ENCODE measurements around the gene KIF6. TPM values are rescaled to one million over a fixed set of nuclear protein-coding genes. Genes with fewer than 3 reads are reported as not detected.

KIF6 gene
- polyA plus RNA-seq, 3 donors, result 2.7 to 4.0 (median 3.6) TPM

GRCh38 chr6:39416728-39417127 lies 308.5 kb downstream of the KIF6 start:
- no peak for DNase-seq (ENCODE audit: extremely low read depth in 1 of 11, low read depth in 9 of 11, low spot score in 4 of 11)

GRCh38 chr6:39416026-39416425 lies 309.2 kb downstream of the KIF6 start:
- DNase-seq (ENCODE audit: extremely low read depth in 1 of 11, low read depth in 9 of 11, low spot score in 4 of 11), result no peak

- no peak for DNase-seq (ENCODE audit: extremely low read depth in 1 of 11, low read depth in 9 of 11, low spot score in 4 of 11)
Measured at GRCh38 chr6:39415482-39415881, 309.7 kb downstream of the KIF6 start.

- DNase-seq (ENCODE audit: extremely low read depth in 1 of 11, low read depth in 9 of 11, low spot score in 4 of 11), result no peak
Measured at GRCh38 chr6:39411465-39411864, 313.7 kb downstream of the KIF6 start.

- no peak for DNase-seq (ENCODE audit: extremely low read depth in 1 of 11, low read depth in 9 of 11, low spot score in 4 of 11)
Measured at GRCh38 chr6:39411001-39411400, 314.2 kb downstream of the KIF6 start.

- DNase-seq (ENCODE audit: extremely low read depth in 1 of 11, low read depth in 9 of 11, low spot score in 4 of 11), result no peak
Measured at GRCh38 chr6:39409889-39410288, 315.3 kb downstream of the KIF6 start.

GRCh38 chr6:39407446-39407993 lies 317.7 kb downstream of the KIF6 start:
- DNase-seq (ENCODE audit: extremely low read depth in 1 of 11, low read depth in 9 of 11, low spot score in 4 of 11), result no peak

GRCh38 chr6:39404312-39404711 lies 320.9 kb downstream of the KIF6 start:
- no peak for DNase-seq (ENCODE audit: extremely low read depth in 1 of 11, low read depth in 9 of 11, low spot score in 4 of 11)

GRCh38 chr6:39403304-39403703 lies 321.9 kb downstream of the KIF6 start:
- no peak for DNase-seq (ENCODE audit: extremely low read depth in 1 of 11, low read depth in 9 of 11, low spot score in 4 of 11)

- no peak for DNase-seq (ENCODE audit: extremely low read depth in 1 of 11, low read depth in 9 of 11, low spot score in 4 of 11)
Measured at GRCh38 chr6:39402239-39402751, 322.9 kb downstream of the KIF6 start.

- no peak for DNase-seq (ENCODE audit: extremely low read depth in 1 of 11, low read depth in 9 of 11, low spot score in 4 of 11)
Measured at GRCh38 chr6:39401376-39401775, 323.8 kb downstream of the KIF6 start.

- no peak for DNase-seq (ENCODE audit: extremely low read depth in 1 of 11, low read depth in 9 of 11, low spot score in 4 of 11)
Measured at GRCh38 chr6:39400026-39400425, 325.2 kb downstream of the KIF6 start.

- DNase-seq (ENCODE audit: extremely low read depth in 1 of 11, low read depth in 9 of 11, low spot score in 4 of 11), result no peak
Measured at GRCh38 chr6:39396854-39397253, 328.4 kb downstream of the KIF6 start.

GRCh38 chr6:39393075-39393474 lies 332.1 kb downstream of the KIF6 start:
- DNase-seq (ENCODE audit: extremely low read depth in 1 of 11, low read depth in 9 of 11, low spot score in 4 of 11), result no peak

GRCh38 chr6:39391182-39391581 lies 334.0 kb downstream of the KIF6 start:
- no peak for DNase-seq (ENCODE audit: extremely low read depth in 1 of 11, low read depth in 9 of 11, low spot score in 4 of 11)

- no peak for DNase-seq (ENCODE audit: extremely low read depth in 1 of 11, low read depth in 9 of 11, low spot score in 4 of 11)
Measured at GRCh38 chr6:39389484-39389767, 335.8 kb downstream of the KIF6 start.

- DNase-seq (ENCODE audit: extremely low read depth in 1 of 11, low read depth in 9 of 11, low spot score in 4 of 11), result no peak
Measured at GRCh38 chr6:39388606-39389483, 336.4 kb downstream of the KIF6 start.

GRCh38 chr6:39387785-39388184 lies 337.4 kb downstream of the KIF6 start:
- DNase-seq (ENCODE audit: extremely low read depth in 1 of 11, low read depth in 9 of 11, low spot score in 4 of 11), result no peak

- peak in 2 of 11 donors; percentile 32 to 43 for DNase-seq (ENCODE audit: extremely low read depth in 1 of 11, low read depth in 9 of 11, low spot score in 4 of 11)
Measured at GRCh38 chr6:39386487-39386886, 338.7 kb downstream of the KIF6 start.

GRCh38 chr6:39381550-39382140 lies 343.6 kb downstream of the KIF6 start:
- no peak for DNase-seq (ENCODE audit: extremely low read depth in 1 of 11, low read depth in 9 of 11, low spot score in 4 of 11)
